BLaER1 (cell line): ENCODE data around the gene PADI1.

ENCODE experiments used
- H3K27ac ChIP-seq: shearing (Covaris generic); formaldehyde crosslinking; 2 replicates; pipeline ENCODE4 v1.8.1; 2022
- H3K27me3 ChIP-seq: shearing (Covaris generic); formaldehyde crosslinking; 2 replicates; pipeline ENCODE4 v1.8.1; 2022
- H3K36me3 ChIP-seq: shearing (Covaris generic); formaldehyde crosslinking; 2 replicates; pipeline ENCODE4 v1.8.1; 2022
- H3K4me1 ChIP-seq: shearing (Covaris generic); formaldehyde crosslinking; 2 replicates; pipeline ENCODE4 v1.8.1; 2022
- H3K4me2 ChIP-seq: shearing (Covaris generic); formaldehyde crosslinking; 2 replicates; pipeline ENCODE4 v1.8.1; 2022
- H3K4me3 ChIP-seq: shearing (Covaris generic); formaldehyde crosslinking; 2 replicates; pipeline ENCODE4 v1.8.1; 2022
- H3K9ac ChIP-seq: shearing (Covaris generic); formaldehyde crosslinking; 2 replicates; pipeline ENCODE4 v1.8.1; 2022
- H3K9me3 ChIP-seq: shearing (Covaris generic); formaldehyde crosslinking; 2 replicates; pipeline ENCODE4 v1.8.1; 2022
- H4K20me1 ChIP-seq: shearing (Covaris generic); formaldehyde crosslinking; 2 replicates; pipeline ENCODE4 v1.8.1; 2022
- Cebpa-rat ChIP-seq: shearing (Covaris generic); IDR thresholded peaks from 2 replicates; pipeline ENCODE4 v1.8.1; 2022

Gene PADI1

DNA sequence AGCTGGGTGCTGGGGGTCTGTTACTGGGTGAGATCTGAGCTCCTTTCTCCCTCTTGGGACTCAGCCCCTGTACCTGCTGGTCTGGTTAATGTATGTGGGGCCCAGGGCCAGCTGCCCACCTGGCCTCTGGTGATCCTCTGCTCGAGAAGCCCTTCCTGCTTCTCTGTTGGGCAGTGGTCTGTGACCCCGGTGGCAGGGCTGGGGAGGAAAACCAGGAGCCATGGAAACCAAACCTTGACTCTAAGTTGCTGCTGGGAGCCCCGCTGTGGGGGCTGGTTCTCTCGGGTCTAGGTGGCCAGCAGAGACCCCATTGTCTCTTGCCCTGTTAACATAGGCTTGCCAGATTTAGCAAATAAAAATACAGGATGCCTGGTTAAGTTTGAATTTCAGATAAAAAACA, 1.3 kb downstream of the PADI1 start:
- Histone ChIP-seq H3K9me3 (no peaks in the 10 kb centered on the region), H3K27me3 (no peaks in the 10 kb centered on the region), H3K4me2 (peak overlapping the region; percentile 96), H3K4me1 (peaks cover 64% of the 10 kb centered on the region), H3K9ac (no peak overlapping the region), H4K20me1 (no peaks in the 10 kb centered on the region), H3K4me3 (no peak overlapping the region), H3K36me3 (no peaks in the 10 kb centered on the region), H3K27ac (no peak overlapping the region; the same call in 1 of the 2 replicates)
- no peak for TF ChIP-seq Cebpa-rat

DNA sequence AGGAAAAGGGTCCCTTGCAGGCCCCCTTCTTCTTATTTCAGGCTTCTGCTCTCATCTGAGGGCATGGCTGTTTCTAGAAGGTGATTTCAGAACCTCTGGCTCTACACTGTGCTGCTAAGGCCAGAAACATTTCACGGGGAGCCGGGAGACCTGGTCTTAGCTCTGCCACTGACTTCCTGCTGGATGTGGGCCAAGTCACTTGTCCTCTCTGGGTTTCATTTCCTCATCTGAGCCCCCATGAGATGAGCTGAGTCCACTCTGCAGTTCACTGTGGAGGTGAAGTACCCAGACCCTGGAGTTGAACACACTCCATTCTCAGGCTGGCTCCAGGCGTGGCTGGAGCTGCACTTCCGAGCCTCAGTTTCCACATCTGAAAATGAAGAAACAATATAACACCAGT, 2.1 kb downstream of the PADI1 start:
- H3K27me3 ChIP-seq = no peaks in the 10 kb centered on the region
- H3K4me2 ChIP-seq = peak overlapping the region; percentile 96
- H3K9ac ChIP-seq = peak overlapping the region; percentile 50; the same call in 1 of the 2 replicates
- H3K4me3 ChIP-seq = peak overlapping the region; percentile 34; the same call in 1 of the 2 replicates
- no peaks in the 10 kb centered on the region for H4K20me1 ChIP-seq
- H3K4me1 ChIP-seq = peaks cover 64% of the 10 kb centered on the region
- no peak for TF ChIP-seq Cebpa-rat
- no peaks in the 10 kb centered on the region for H3K9me3 ChIP-seq
- peak overlapping the region; percentile 64 for H3K27ac ChIP-seq
- no peaks in the 10 kb centered on the region for H3K36me3 ChIP-seq

DNA sequence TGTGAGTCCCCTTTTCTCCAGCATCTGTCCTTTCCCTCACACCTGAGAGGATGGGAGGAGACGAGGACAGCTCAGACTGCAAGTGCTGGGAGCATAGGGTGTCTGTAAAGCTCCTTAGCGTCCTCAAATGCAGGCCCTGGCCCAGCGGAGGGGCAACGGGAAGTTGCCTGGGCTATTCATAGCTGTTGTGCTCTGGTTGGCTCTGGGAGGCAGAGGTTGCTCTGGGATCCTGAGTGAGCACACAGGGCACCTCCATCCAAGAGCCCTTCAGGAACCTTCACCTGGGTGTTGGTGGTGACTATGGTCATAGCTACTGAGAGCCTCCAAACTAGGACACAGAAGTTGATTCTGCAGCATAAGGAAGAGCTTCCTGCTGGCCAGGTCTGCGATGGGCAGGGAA, 2.6 kb downstream of the PADI1 start:
- H3K36me3 ChIP-seq = no peaks in the 10 kb centered on the region
- H4K20me1 ChIP-seq = 0 out of 2 replicates have a peak, but pooled peaks cover 2% of the 10 kb centered on the region
- H3K9me3 ChIP-seq = no peaks in the 10 kb centered on the region
- peak overlapping the region; percentile 50; the same call in 1 of the 2 replicates for H3K9ac ChIP-seq
- peak overlapping the region; percentile 34; the same call in 1 of the 2 replicates for H3K4me3 ChIP-seq
- H3K27me3 ChIP-seq = no peaks in the 10 kb centered on the region
- H3K4me2 ChIP-seq = peak overlapping the region; percentile 96
- peaks cover 67% of the 10 kb centered on the region for H3K4me1 ChIP-seq
- H3K27ac ChIP-seq = peak overlapping the region; percentile 64
- TF ChIP-seq Cebpa-rat = no peak

DNA sequence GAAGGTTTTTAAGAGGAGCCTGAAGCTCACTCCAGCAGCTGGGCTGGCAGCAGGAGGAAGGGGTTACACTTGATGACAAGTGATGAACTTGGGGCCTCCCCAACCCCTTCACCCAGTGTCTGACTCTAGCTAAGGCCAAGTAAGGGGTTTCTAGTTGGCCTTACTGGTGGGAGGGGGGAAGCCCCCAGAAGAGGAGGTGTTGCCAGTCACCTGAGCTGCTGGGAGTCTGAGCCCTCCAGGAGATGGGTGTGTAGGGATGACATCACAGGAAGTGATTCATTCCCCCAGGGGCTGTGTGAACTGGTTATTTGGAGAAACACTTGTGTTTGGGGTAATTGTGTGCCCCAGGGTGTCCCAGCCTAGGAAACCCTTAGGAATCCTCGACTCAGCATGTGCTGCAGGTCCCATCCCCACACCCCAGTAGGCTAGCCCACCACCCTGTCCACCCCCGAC, 3.1 kb downstream of the PADI1 start:
- H3K27ac ChIP-seq = peak overlapping the region; percentile 64
- no peaks in the 10 kb centered on the region for H3K36me3 ChIP-seq
- H3K4me3 ChIP-seq = 0 out of 2 replicates have a peak overlapping the region, but pooled peaks have one; percentile 34
- no peak overlapping the region for H3K9ac ChIP-seq
- 0 out of 2 replicates have a peak, but pooled peaks cover 7% of the 10 kb centered on the region for H4K20me1 ChIP-seq
- H3K27me3 ChIP-seq = 0 out of 2 replicates have a peak, but pooled peaks cover under 1% of the 10 kb centered on the region
- H3K4me1 ChIP-seq = peaks cover 71% of the 10 kb centered on the region
- no peaks in the 10 kb centered on the region for H3K9me3 ChIP-seq
- TF ChIP-seq Cebpa-rat = no peak
- peak overlapping the region; percentile 96 for H3K4me2 ChIP-seq

GRCh38 chr1:17208546-17208945, 3.6 kb downstream of the PADI1 start:
- Histone ChIP-seq H3K4me1 (peaks cover 77% of the 10 kb centered on the region), H3K4me3 (no peak overlapping the region), H4K20me1 (peaks cover 12% of the 10 kb centered on the region; the same call in 1 of the 2 replicates), H3K4me2 (peak overlapping the region; percentile 96), H3K9me3 (no peaks in the 10 kb centered on the region), H3K27ac (peak overlapping the region; percentile 64; the same call in 1 of the 2 replicates), H3K9ac (no peak overlapping the region), H3K36me3 (no peaks in the 10 kb centered on the region), H3K27me3 (peaks cover 6% of the 10 kb centered on the region; the same call in 1 of the 2 replicates)
- no peak for TF ChIP-seq Cebpa-rat

GRCh38 chr1:17209430-17209829, 4.5 kb downstream of the PADI1 start:
- Histone ChIP-seq H3K9ac (no peak overlapping the region), H3K4me3 (no peak overlapping the region), H3K4me1 (peaks cover 85% of the 10 kb centered on the region), H3K27me3 (peaks cover 11% of the 10 kb centered on the region; the same call in 1 of the 2 replicates), H3K36me3 (no peaks in the 10 kb centered on the region), H3K27ac (no peak overlapping the region), H4K20me1 (peaks cover 18% of the 10 kb centered on the region; the same call in 1 of the 2 replicates), H3K9me3 (no peaks in the 10 kb centered on the region), H3K4me2 (peak overlapping the region; percentile 96)
- TF ChIP-seq Cebpa-rat = no peak

GRCh38 chr1:17210176-17210575, 5.2 kb downstream of the PADI1 start:
- H3K36me3 ChIP-seq = no peaks in the 10 kb centered on the region
- no peak overlapping the region for H3K9ac ChIP-seq
- H4K20me1 ChIP-seq = peaks cover 18% of the 10 kb centered on the region; the same call in 1 of the 2 replicates
- peaks cover 11% of the 10 kb centered on the region; the same call in 1 of the 2 replicates for H3K27me3 ChIP-seq
- H3K9me3 ChIP-seq = no peaks in the 10 kb centered on the region
- H3K4me2 ChIP-seq = peak overlapping the region; percentile 57
- TF ChIP-seq Cebpa-rat = no peak
- H3K4me1 ChIP-seq = peaks cover 93% of the 10 kb centered on the region
- no peak overlapping the region for H3K27ac ChIP-seq
- no peak overlapping the region for H3K4me3 ChIP-seq

GRCh38 chr1:17211377-17211776, 6.4 kb downstream of the PADI1 start:
- Histone ChIP-seq H4K20me1 (peaks cover 18% of the 10 kb centered on the region; the same call in 1 of the 2 replicates), H3K27ac (no peak overlapping the region), H3K4me1 (peaks cover 94% of the 10 kb centered on the region), H3K36me3 (no peaks in the 10 kb centered on the region), H3K9ac (no peak overlapping the region), H3K9me3 (no peaks in the 10 kb centered on the region), H3K4me3 (no peak overlapping the region), H3K4me2 (peak overlapping the region; percentile 92), H3K27me3 (peaks cover 11% of the 10 kb centered on the region; the same call in 1 of the 2 replicates)
- TF ChIP-seq Cebpa-rat = no peak

GRCh38 chr1:17212009-17212408, 7.1 kb downstream of the PADI1 start:
- peaks cover 88% of the 10 kb centered on the region for H3K4me1 ChIP-seq
- H3K27ac ChIP-seq = no peak overlapping the region
- peaks cover 11% of the 10 kb centered on the region; the same call in 1 of the 2 replicates for H3K27me3 ChIP-seq

GRCh38 chr1:17212487-17213121, 7.7 kb downstream of the PADI1 start:
- H3K4me2 ChIP-seq = peak overlapping the region; percentile 92
- no peaks in the 10 kb centered on the region for H3K36me3 ChIP-seq
- 0 out of 2 replicates have a peak overlapping the region, but pooled peaks have one; percentile 14 for H3K4me3 ChIP-seq
- H3K27ac ChIP-seq = no peak overlapping the region
- TF ChIP-seq Cebpa-rat = no peak
- peaks cover 11% of the 10 kb centered on the region; the same call in 1 of the 2 replicates for H3K27me3 ChIP-seq
- no peak overlapping the region for H3K9ac ChIP-seq
- peaks cover 82% of the 10 kb centered on the region for H3K4me1 ChIP-seq
- H4K20me1 ChIP-seq = peaks cover 18% of the 10 kb centered on the region; the same call in 1 of the 2 replicates
- no peaks in the 10 kb centered on the region for H3K9me3 ChIP-seq

More at GRCh38 chr1:17212009-17212408, 7.1 kb downstream of the PADI1 start:
- H4K20me1 ChIP-seq = peaks cover 18% of the 10 kb centered on the region; the same call in 1 of the 2 replicates
- H3K9me3 ChIP-seq = no peaks in the 10 kb centered on the region
- no peak overlapping the region for H3K4me3 ChIP-seq
- H3K36me3 ChIP-seq = no peaks in the 10 kb centered on the region
- no peak for TF ChIP-seq Cebpa-rat
- peak overlapping the region; percentile 92 for H3K4me2 ChIP-seq
- no peak overlapping the region for H3K9ac ChIP-seq
